Esophagus muscularis mucosa (tissue), 4 donors: Measurements from ENCODE around the gene GPC4. TPM values are rescaled to one million over a fixed set of nuclear protein-coding genes. Genes with fewer than 3 reads are reported as not detected.

Experiments used
- DNase-seq: peaks from one replicate; pipeline ENCODE4 v3.0.0-alpha.2; 2017; ENCODE audit errors: extremely low spot score
- H3K27ac ChIP-seq, 4 donors: fragments of 200-600 bp; sonication (generic); replicated peaks in 1 of 4; 1 replicate in 3 of 4; 2 replicates in 1 of 4; pipeline ENCODE4 v1.5.1; 2016 to 2019; ENCODE audit warnings: mild to moderate bottlenecking in 1 of 4
- H3K27me3 ChIP-seq, 4 donors: fragments of 200-600 bp; sonication (generic); one replicate each; pipeline versions ENCODE4 v1.5.1 to v1.6.0; 2016 to 2019
- H3K36me3 ChIP-seq, 4 donors: fragments of 200-600 bp; sonication (generic); one replicate each; pipeline ENCODE4 v1.5.1; 2016 to 2019
- H3K4me1 ChIP-seq, 4 donors: fragments of 200-600 bp; sonication (generic); one replicate each; pipeline ENCODE4 v1.5.1; 2016 to 2019
- H3K4me3 ChIP-seq, 4 donors: fragments of 200-600 bp; sonication (generic); 1 replicate in 2 of 4; 2 replicates in 2 of 4; pipeline ENCODE4 v1.5.1; 2016 to 2019; ENCODE audit warnings: mild to moderate bottlenecking in 4 of 4, moderate library complexity in 1 of 4
- H3K9me3 ChIP-seq, 4 donors: fragments of 200-600 bp; sonication (generic); 1 replicate in 3 of 4; 2 replicates in 1 of 4; pipeline ENCODE4 v1.5.1; 2016 to 2019
- EP300 ChIP-seq: sonication (generic); formaldehyde crosslinking; IDR thresholded peaks from one replicate; pipeline ENCODE4 v1.6.1; 2017; ENCODE audit warnings: antibody characterized with exemption
- POLR2A ChIP-seq: fragments of 450-650 bp; IDR thresholded peaks from one replicate; pipeline ENCODE4 v1.6.1; 2017; ENCODE audit warnings: antibody characterized with exemption, moderate library complexity, mild to moderate bottlenecking, low read depth
- POLR2AphosphoS5 ChIP-seq, 2 donors: sonication (generic); formaldehyde crosslinking; IDR thresholded peaks; one replicate each; pipeline ENCODE4 v1.6.1; 2017; ENCODE audit warnings: antibody characterized with exemption in 2 of 2
- WGBS: methylation state at CpG from one replicate; pipeline ENCODE4 v1.1.5; 2018; 5-methylcytosine and 5-hydroxymethylcytosine counted together
- intact Hi-C: fragments of 100-400 bp; cut with DNase I; formaldehyde crosslinking; loops from one replicate; pipeline ENCODE4 v1.15.1; 2023
- total RNA-seq, 4 donors: library from RNA; depleted of rRNA; stranded (reverse); fragments of >200 nt; gene quantifications; one replicate each; pipeline versions ENCODE4 v1.1.0 to v1.2.1, GENCODE V29; 2016
- TF ChIP-seq, protein P1 (sequence below), 3 experiments: fragments of 200-600 bp in 2 of 3; fragments of 450-650 bp in 1 of 3; sonication (generic) in 2 of 3; IDR thresholded peaks; one replicate each; pipeline ENCODE4 v1.5.1; 2017 to 2019; ENCODE audit warnings: antibody characterized with exemption in 3 of 3, mild to moderate bottlenecking in 2 of 3, moderate library complexity in 1 of 3

GPC4 gene
- total RNA-seq, 4 donors from 2014 or later, result 54.3 to 91.2 (median 80.3) TPM

DNA sequence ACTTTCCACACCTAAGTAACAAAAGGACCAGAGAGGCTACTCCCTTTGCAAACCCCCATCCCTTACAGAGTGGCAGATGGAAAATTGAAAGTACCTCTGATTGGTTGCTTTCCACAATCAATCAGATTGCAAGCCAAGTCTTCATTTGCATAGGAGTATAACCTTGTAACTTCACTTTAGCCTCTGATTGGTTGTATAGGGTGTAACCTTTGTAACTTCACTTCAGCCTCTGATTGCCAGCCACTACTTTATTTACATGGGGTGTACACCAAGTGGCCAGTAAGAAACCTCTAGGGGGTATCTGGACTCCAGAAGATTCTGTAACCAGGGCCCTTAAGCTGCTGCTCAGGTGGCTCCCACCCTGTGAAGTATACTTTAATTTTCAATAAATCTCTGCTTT is 48.6 kb downstream of the GPC4 start:
- Histone ChIP-seq H3K4me1 (peaks cover 0 to 71% (median 52%) of the 10 kb centered on the region in 4 donors), H3K9me3 (no peaks in the 10 kb centered on the region), H3K36me3 (no peaks in the 10 kb centered on the region), H3K27ac (no peak overlapping the region), H3K27me3 (no peaks in the 10 kb centered on the region), H3K4me3 (no peak overlapping the region)
- TF ChIP-seq POLR2A (no peak), POLR2AphosphoS5 (IDR thresholded peaks at IDR 0.05) (no peak), EP300 (no peak)
- TF ChIP-seq, protein P1, sequence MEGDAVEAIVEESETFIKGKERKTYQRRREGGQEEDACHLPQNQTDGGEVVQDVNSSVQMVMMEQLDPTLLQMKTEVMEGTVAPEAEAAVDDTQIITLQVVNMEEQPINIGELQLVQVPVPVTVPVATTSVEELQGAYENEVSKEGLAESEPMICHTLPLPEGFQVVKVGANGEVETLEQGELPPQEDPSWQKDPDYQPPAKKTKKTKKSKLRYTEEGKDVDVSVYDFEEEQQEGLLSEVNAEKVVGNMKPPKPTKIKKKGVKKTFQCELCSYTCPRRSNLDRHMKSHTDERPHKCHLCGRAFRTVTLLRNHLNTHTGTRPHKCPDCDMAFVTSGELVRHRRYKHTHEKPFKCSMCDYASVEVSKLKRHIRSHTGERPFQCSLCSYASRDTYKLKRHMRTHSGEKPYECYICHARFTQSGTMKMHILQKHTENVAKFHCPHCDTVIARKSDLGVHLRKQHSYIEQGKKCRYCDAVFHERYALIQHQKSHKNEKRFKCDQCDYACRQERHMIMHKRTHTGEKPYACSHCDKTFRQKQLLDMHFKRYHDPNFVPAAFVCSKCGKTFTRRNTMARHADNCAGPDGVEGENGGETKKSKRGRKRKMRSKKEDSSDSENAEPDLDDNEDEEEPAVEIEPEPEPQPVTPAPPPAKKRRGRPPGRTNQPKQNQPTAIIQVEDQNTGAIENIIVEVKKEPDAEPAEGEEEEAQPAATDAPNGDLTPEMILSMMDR (IDR thresholded peaks at IDR 0.05), result no peak
- no peak for DNase-seq
- intact Hi-C loops, result no loop called here

DNA sequence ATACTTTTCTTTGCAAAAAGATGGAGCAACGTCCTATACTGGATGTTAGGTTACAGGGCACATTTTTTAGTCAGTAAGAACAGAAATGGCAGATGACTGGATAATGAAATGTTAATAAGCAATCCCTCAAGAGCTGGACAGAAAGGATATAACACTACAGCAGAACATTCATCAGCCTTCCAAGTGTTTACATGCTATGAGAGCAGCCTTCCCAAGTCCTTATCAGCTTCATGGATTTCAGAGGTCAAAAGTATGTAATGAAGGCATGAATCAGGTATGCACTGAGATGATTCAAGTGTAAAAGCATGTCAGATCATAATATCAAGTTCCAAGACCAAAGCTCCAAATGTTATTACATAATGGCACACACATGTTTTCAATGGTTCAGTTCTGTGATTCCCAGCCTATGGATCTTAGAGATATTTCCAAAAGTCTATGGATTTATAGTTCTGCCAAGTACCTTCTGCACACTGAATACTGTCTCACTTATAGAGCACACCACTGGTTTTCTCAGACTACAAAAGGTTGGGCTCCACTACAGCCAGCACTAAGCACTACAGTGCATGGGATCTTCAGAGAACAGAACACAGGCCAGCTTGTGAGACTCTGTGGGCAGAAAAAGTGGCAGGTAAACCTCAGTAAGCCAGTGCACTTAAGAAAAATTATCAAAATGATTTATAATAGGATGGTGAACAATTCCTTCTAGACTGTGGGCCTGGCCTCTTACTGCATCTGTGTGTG is 49.2 kb downstream of the GPC4 start:
- Histone ChIP-seq H3K9me3 (no peaks in the 10 kb centered on the region), H3K4me3 (no peak overlapping the region), H3K4me1 (peaks cover 0 to 74% (median 49%) of the 10 kb centered on the region in 4 donors), H3K27me3 (no peaks in the 10 kb centered on the region), H3K27ac (no peak overlapping the region), H3K36me3 (no peaks in the 10 kb centered on the region)
- TF ChIP-seq POLR2A, result no peak
- TF ChIP-seq, protein P1 (IDR thresholded peaks at IDR 0.05), result no peak
- no peak for TF ChIP-seq EP300
- TF ChIP-seq POLR2AphosphoS5 (IDR thresholded peaks at IDR 0.05), result no peak
- DNase-seq, result no peak
- intact Hi-C loops, result no loop called here
- 12% methylated on average over 1 of the region's 1 CpG for WGBS

DNA sequence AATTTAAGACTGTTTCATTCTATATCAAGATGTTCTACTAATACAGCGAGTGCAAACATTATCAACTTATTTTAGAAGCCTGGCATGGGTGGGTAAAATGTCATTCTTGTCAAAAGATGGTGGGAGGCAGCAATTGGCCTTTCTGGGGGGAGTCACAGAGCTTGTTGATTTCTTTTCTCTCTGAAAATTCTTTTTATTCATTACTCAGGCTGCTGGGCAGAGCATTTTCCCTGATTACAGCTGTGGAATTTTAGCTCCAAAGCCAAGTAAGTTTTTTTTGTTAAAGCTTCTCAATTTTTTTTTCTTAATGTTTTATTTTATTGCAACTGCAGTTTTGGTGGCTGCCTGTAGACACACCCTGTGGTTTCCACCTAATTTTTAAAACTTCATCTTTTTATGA is 50.4 kb downstream of the GPC4 start:
- no peaks in the 10 kb centered on the region for H3K36me3 ChIP-seq
- peak overlapping the region in 3 of 4 donors; percentile 11 to 30 (median 19) for H3K27ac ChIP-seq
- H3K27me3 ChIP-seq, result no peaks in the 10 kb centered on the region
- H3K9me3 ChIP-seq, result no peaks in the 10 kb centered on the region
- no peak overlapping the region for H3K4me3 ChIP-seq
- no peak for DNase-seq
- intact Hi-C loops, result no loop called here
- peaks cover 0 to 72% (median 44%) of the 10 kb centered on the region in 4 donors for H3K4me1 ChIP-seq
- TF ChIP-seq EP300, result no peak
- TF ChIP-seq POLR2A, result no peak
- no peak for TF ChIP-seq POLR2AphosphoS5 (IDR thresholded peaks at IDR 0.05)
- TF ChIP-seq, protein P1 (IDR thresholded peaks at IDR 0.05), result no peak
- WGBS, result 52% methylated on average over 1 of the region's 1 CpG

DNA sequence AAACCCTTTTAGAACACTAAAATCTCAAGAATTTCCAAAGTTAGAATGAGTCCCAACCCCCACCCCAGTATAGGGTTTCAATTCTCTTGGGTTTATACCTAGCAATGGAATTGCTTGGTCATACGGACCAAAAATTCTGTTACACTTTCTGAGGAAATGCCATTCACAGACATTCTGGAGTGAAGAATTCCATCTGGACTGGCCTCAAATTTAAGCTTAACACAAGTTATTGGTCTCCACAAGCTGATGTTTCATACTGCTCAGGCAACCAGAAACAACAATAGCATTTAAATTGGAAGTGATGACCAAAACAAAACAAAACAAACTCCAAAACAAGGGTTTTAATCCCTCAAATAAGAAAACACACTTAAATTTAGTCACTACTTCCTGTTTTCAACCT is 51.1 kb downstream of the GPC4 start:
- Histone ChIP-seq H3K4me3 (no peak overlapping the region), H3K36me3 (no peaks in the 10 kb centered on the region), H3K27ac (peak overlapping the region in 3 of 4 donors; percentile 11 to 30 (median 19)), H3K27me3 (no peaks in the 10 kb centered on the region), H3K9me3 (no peaks in the 10 kb centered on the region), H3K4me1 (peaks cover 0 to 76% (median 47%) of the 10 kb centered on the region in 4 donors)
- TF ChIP-seq, protein P1 (IDR thresholded peaks at IDR 0.05), result no peak
- TF ChIP-seq EP300, result no peak
- no peak for TF ChIP-seq POLR2AphosphoS5 (IDR thresholded peaks at IDR 0.05)
- no peak for TF ChIP-seq POLR2A
- WGBS, result 43% methylated on average over 1 of the region's 1 CpG
- intact Hi-C loops, result no loop called here
- no peak for DNase-seq
